D721Med (cell line): ENCODE results near the gene USP17L13.
"Not testable (repeated sequence)": the region's sequence is repeated elsewhere in the genome, so short reads cannot be mapped to it uniquely, and the experiment has no call there.

Experiments used
- DNase-seq: peaks from one replicate; pipeline ENCODE4 v3.0.0; 2011; ENCODE audit warnings: low spot score; ENCODE audit not compliant: insufficient read length
- FAIRE-seq: peaks from 2 replicates; lab custom pipeline; 2011; peaks lifted over from hg19 to GRCh38; lab: Jason Lieb, UNC

Gene USP17L13, protein sequence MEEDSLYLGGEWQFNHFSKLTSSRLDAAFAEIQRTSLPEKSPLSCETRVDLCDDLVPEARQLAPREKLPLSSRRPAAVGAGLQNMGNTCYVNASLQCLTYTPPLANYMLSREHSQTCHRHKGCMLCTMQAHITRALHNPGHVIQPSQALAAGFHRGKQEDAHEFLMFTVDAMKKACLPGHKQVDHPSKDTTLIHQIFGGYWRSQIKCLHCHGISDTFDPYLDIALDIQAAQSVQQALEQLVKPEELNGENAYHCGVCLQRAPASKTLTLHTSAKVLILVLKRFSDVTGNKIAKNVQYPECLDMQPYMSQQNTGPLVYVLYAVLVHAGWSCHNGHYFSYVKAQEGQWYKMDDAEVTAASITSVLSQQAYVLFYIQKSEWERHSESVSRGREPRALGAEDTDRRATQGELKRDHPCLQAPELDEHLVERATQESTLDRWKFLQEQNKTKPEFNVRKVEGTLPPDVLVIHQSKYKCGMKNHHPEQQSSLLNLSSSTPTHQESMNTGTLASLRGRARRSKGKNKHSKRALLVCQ

GRCh38 chr4:9224596-9224995 is at the start of gene USP17L13:
USP17L13 (plus strand) TSS chr4:9224896; CDS start chr4:9224896, 0 bp downstream.
- not testable (repeated sequence) for DNase-seq, FAIRE-seq

DNA sequence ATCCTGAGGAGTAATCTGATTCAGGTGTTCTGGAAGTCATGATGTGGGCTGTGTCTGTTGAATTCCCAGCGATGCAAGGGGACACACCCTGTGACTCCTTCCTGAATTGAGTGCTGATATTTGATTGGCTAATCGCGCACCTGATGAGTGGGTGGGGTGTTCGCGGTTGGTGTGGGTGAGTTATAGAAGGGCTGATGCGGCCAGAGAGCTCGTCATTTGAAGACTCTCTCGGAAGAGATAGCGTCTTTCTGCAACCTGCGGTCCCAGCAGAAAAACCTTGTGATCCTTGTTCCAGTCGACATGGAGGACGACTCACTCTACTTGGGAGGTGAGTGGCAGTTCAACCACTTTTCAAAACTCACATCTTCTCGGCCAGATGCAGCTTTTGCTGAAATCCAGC is 14.3 kb upstream of the USP17L13 start, which contains the start of gene USP17L10:
Gene USP17L10, plus strand, starts transcription at position 301 of the 400 bp plus-strand sequence. Its CDS starts 0 bp downstream, at position 301.
- not testable (repeated sequence) for DNase-seq, FAIRE-seq

DNA sequence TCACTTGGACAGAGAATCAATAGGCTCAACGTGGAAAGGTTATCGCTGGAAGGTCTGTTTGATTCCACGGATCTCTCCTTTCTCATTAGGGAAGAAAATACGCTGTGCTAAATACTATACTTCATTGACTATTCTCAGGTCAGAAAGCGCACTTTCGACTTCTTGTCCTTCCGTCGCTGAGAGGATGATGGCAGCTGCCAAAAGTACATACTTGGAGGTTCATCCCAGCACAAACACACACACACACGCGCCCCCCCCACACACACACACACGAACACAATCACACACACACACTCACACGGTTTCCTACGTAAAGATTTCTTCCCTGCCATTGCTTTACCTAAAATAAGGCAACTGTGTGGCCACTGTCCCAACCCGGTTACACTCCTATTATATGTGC is 10.0 kb upstream of the USP17L13 start:
- not testable (repeated sequence) for FAIRE-seq

GRCh38 chr4:9215105-9215504 is 9.6 kb upstream of the USP17L13 start, which contains the start of gene USP17L11:
USP17L11 (plus strand) TSS chr4:9215405; CDS start chr4:9215405, 0 bp downstream.
- DNase-seq, FAIRE-seq: not testable (repeated sequence)

More for the DNA sequence above, 10.0 kb upstream of the USP17L13 start:
- not testable (repeated sequence) for DNase-seq

GRCh38 chr4:9219852-9220251 is 4.8 kb upstream of the USP17L13 start, which contains the start of gene USP17L12:
USP17L12 (plus strand) TSS chr4:9220152; CDS start chr4:9220152, 0 bp downstream.
- FAIRE-seq: not testable (repeated sequence)

DNA sequence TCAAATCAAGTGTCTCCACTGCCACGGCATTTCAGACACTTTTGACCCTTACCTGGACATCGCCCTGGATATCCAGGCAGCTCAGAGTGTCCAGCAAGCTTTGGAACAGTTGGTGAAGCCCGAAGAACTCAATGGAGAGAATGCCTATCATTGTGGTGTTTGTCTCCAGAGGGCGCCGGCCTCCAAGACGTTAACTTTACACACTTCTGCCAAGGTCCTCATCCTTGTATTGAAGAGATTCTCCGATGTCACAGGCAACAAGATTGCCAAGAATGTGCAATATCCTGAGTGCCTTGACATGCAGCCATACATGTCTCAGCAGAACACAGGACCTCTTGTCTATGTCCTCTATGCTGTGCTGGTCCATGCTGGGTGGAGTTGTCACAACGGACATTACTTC is 5.6 kb downstream of the USP17L13 start:
- not testable (repeated sequence) for DNase-seq, FAIRE-seq

More at GRCh38 chr4:9219852-9220251, 4.8 kb upstream of the USP17L13 start, which contains the start of gene USP17L12:
- DNase-seq: not testable (repeated sequence)

DNA sequence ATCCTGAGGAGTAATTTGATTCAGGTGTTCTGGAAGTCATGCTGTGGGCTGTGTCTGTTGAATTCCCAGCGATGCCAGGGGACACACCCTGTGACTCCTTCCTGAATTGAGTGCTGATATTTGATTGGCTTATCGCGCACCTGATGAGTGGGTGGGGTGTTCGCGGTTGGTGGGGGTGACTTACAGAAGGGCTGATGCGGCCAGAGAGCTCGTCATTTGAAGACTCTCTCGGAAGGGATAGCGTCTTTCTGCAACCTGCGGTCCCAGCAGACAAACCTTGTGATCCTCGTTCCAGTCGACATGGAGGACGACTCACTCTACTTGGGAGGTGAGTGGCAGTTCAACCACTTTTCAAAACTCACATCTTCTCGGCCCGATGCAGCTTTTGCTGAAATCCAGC is 9.4 kb downstream of the USP17L13 start, which contains the start of gene USP17L15:
Gene USP17L15, plus strand, starts transcription at position 301 of the 400 bp plus-strand sequence. Its CDS starts 0 bp downstream, at position 301.
- FAIRE-seq, DNase-seq: not testable (repeated sequence)

GRCh38 chr4:9238461-9238860 is 13.8 kb downstream of the USP17L13 start:
- not testable (repeated sequence) for FAIRE-seq, DNase-seq

DNA sequence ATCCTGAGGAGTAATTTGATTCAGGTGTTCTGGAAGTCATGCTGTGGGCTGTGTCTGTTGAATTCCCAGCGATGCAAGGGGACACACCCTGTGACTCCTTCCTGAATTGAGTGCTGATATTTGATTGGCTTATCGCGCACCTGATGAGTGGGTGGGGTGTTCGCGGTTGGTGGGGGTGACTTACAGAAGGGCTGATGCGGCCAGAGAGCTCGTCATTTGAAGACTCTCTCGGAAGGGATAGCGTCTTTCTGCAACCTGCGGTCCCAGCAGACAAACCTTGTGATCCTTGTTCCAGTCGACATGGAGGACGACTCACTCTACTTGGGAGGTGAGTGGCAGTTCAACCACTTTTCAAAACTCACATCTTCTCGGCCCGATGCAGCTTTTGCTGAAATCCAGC is 18.9 kb downstream of the USP17L13 start, which contains the start of gene USP17L17:
Gene USP17L17, plus strand, starts transcription at position 301 of the 400 bp plus-strand sequence. Its CDS starts 0 bp downstream, at position 301.
- DNase-seq, FAIRE-seq: not testable (repeated sequence)

GRCh38 chr4:9247953-9248680 is 23.4 kb downstream of the USP17L13 start, which contains the start of gene USP17L18:
USP17L18 (plus strand) TSS chr4:9248630; CDS start chr4:9248630, 0 bp downstream.
- not testable (repeated sequence) for DNase-seq, FAIRE-seq

GRCh38 chr4:9253078-9253477 is 28.4 kb downstream of the USP17L13 start, which contains the start of gene USP17L19:
USP17L19 (plus strand) TSS chr4:9253378; CDS start chr4:9253378, 0 bp downstream.
- DNase-seq, FAIRE-seq: not testable (repeated sequence)

DNA sequence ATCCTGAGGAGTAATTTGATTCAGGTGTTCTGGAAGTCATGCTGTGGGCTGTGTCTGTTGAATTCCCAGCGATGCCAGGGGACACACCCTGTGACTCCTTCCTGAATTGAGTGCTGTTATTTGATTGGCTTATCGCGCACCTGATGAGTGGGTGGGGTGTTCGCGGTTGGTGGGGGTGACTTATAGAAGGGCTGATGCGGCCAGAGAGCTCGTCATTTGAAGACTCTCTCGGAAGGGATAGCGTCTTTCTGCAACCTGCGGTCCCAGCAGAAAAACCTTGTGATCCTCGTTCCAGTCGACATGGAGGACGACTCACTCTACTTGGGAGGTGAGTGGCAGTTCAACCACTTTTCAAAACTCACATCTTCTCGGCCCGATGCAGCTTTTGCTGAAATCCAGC is 33.1 kb downstream of the USP17L13 start, which contains the start of gene USP17L20:
Gene USP17L20, plus strand, starts transcription at position 301 of the 400 bp plus-strand sequence. Its CDS starts 0 bp downstream, at position 301.
- FAIRE-seq, DNase-seq: not testable (repeated sequence)

- not testable (repeated sequence) for FAIRE-seq, DNase-seq
Measured at GRCh38 chr4:9262572-9262971, 37.9 kb downstream of the USP17L13 start, which contains the start of gene USP17L21. USP17L21 (plus strand) TSS chr4:9262872; CDS start chr4:9262872, 0 bp downstream.

GRCh38 chr4:9267319-9267718 is 42.6 kb downstream of the USP17L13 start, which contains the start of gene USP17L22:
USP17L22 (plus strand) TSS chr4:9267619; CDS start chr4:9267619, 0 bp downstream.
- FAIRE-seq, DNase-seq: not testable (repeated sequence)

DNA sequence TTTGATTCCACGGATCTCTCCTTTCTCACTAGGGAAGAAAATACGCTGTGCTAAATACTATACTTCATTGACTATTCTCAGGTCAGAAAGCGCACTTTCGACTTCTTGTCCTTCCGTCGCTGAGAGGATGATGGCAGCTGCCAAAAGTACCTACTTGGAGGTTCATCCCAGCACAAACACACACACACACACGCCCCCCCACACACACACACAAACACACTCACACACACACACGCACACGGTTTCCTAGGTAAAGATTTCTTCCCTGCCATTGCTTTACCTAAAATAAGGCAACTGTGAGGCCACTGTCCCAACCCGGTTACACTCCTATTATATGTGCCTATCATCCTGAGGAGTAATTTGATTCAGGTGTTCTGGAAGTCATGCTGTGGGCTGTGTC is 47.0 kb downstream of the USP17L13 start:
- not testable (repeated sequence) for DNase-seq, FAIRE-seq
